ENCODE measurements around the gene KCNQ1OT1.

DNA sequence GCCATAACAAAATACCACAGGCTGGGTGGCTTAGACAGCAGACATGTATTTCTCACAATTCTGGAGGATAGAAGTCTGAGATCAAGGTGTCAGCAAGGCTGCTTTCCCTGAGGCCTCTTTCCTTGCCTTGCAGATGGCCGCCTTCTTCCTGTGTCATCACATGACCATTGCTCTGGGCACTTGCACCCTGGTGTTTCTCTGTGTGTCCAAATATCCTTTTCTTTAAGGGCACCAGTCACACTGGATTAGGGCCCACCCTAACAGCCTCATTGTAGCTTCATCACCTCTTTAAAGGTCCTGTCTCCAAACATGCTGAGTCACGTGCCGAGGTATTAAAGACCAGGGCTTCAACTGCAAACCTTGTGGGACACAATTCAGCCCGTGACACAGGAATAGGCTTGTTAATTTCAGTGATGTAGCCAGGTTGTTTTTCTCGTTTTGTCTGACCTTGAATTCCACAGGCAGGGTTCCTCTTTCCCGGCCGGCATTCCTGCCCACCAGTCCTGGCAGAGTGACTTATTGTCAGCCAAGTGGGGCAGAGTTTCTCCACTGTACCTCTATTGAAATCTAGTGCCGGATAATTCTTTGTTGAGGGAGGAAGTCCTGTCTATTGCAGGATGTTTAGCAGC lies 100.1 kb downstream of the KCNQ1OT1 start:
- TF ChIP-seq, protein P1, sequence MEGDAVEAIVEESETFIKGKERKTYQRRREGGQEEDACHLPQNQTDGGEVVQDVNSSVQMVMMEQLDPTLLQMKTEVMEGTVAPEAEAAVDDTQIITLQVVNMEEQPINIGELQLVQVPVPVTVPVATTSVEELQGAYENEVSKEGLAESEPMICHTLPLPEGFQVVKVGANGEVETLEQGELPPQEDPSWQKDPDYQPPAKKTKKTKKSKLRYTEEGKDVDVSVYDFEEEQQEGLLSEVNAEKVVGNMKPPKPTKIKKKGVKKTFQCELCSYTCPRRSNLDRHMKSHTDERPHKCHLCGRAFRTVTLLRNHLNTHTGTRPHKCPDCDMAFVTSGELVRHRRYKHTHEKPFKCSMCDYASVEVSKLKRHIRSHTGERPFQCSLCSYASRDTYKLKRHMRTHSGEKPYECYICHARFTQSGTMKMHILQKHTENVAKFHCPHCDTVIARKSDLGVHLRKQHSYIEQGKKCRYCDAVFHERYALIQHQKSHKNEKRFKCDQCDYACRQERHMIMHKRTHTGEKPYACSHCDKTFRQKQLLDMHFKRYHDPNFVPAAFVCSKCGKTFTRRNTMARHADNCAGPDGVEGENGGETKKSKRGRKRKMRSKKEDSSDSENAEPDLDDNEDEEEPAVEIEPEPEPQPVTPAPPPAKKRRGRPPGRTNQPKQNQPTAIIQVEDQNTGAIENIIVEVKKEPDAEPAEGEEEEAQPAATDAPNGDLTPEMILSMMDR (IDR thresholded peaks at IDR 0.05; ENCODE audit: low read depth, low read length), result no peak
- no peak for TF ChIP-seq POLR2A (IDR thresholded peaks at IDR 0.05; ENCODE audit: extremely low read depth, insufficient read length)
- TF ChIP-seq, protein P2, sequence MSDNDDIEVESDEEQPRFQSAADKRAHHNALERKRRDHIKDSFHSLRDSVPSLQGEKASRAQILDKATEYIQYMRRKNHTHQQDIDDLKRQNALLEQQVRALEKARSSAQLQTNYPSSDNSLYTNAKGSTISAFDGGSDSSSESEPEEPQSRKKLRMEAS (IDR thresholded peaks at IDR 0.05; ENCODE audit: low read depth, low read length), result no peak
